GM12891 (cell line): Measurements from ENCODE around the gene IPCEF1.

Experiments
- POLR2A ChIP-seq: IDR thresholded peaks from 2 replicates; pipeline ENCODE4 v1.6.1; 2011; ENCODE audit warnings: low read depth, low read length, control low read depth
- SPI1 ChIP-seq: IDR thresholded peaks from 2 replicates; pipeline ENCODE4 v1.6.1; 2011; ENCODE audit warnings: low read depth, low read length, control low read depth

- TF ChIP-seq SPI1 (no peak), POLR2A (no peak)
These were observed 72.2 kb downstream of the IPCEF1 start for GRCh38 chr6:154284313-154284853.
